Measurements from ENCODE around the gene LAMA3. TPM values are rescaled to one million over a fixed set of nuclear protein-coding genes. Genes with fewer than 3 reads are reported as not detected.

LAMA3 gene
- total and polyA plus RNA-seq, 2 experiments from 2014 or later, result 3.9 to 4.9 TPM

DNA sequence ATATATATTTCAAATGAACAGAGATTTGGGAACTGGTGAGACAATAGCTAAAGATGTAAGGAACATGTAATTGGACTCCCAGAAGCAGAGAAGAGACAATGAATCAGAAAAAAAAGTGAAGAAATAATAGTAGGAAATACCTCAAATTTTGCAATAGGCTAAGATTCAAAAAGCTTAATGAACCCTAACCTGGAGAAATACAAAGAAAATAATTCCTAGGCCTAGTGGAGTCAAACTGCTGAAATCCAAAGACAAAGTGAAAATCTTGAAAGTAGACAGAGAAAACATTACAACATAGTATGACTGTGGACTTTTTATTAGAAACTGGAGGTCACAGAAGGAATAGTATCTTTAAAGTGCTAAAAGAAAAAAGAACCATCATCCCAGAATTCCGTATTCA lies 76.7 kb downstream of the LAMA3 start:
- H3K27me3 Mint-ChIP-seq (ENCODE audit: insufficient read depth, low read depth, poor library complexity), result peaks cover 1% of the 10 kb centered on the region
- Histone ChIP-seq H3K4me1 (ENCODE audit: insufficient read depth) (no peaks in the 10 kb centered on the region), H3K27ac (ENCODE audit: low read depth) (no peak overlapping the region), H3F3A (replicated peaks; ENCODE audit: low read depth) (no peaks in the 10 kb centered on the region), H3K36me3 (ENCODE audit: insufficient read depth) (no peaks in the 10 kb centered on the region), H3K9me2 (ENCODE audit: insufficient read depth) (no peaks in the 10 kb centered on the region), H2AFZ (no peak overlapping the region), H3K4me2 (no peak overlapping the region), H4K20me1 (replicated peaks; ENCODE audit: insufficient read depth) (no peaks in the 10 kb centered on the region), H3K79me2 (replicated peaks; ENCODE audit: insufficient read depth) (no peaks in the 10 kb centered on the region), H3K27me3 (ENCODE audit: insufficient read depth) (no peaks in the 10 kb centered on the region), H3K4me3 (no peak overlapping the region)
- DNase-seq (ENCODE audit: low spot score) (no peak), ATAC-seq (no peak)
- H3K4me1 Mint-ChIP-seq, result no peaks in the 10 kb centered on the region
- H3K27ac Mint-ChIP-seq, result no peak overlapping the region
- H3K9me3 Mint-ChIP-seq, result no peaks in the 10 kb centered on the region; the same call in 2 of the 3 replicates
- TF ChIP-seq, protein P1, sequence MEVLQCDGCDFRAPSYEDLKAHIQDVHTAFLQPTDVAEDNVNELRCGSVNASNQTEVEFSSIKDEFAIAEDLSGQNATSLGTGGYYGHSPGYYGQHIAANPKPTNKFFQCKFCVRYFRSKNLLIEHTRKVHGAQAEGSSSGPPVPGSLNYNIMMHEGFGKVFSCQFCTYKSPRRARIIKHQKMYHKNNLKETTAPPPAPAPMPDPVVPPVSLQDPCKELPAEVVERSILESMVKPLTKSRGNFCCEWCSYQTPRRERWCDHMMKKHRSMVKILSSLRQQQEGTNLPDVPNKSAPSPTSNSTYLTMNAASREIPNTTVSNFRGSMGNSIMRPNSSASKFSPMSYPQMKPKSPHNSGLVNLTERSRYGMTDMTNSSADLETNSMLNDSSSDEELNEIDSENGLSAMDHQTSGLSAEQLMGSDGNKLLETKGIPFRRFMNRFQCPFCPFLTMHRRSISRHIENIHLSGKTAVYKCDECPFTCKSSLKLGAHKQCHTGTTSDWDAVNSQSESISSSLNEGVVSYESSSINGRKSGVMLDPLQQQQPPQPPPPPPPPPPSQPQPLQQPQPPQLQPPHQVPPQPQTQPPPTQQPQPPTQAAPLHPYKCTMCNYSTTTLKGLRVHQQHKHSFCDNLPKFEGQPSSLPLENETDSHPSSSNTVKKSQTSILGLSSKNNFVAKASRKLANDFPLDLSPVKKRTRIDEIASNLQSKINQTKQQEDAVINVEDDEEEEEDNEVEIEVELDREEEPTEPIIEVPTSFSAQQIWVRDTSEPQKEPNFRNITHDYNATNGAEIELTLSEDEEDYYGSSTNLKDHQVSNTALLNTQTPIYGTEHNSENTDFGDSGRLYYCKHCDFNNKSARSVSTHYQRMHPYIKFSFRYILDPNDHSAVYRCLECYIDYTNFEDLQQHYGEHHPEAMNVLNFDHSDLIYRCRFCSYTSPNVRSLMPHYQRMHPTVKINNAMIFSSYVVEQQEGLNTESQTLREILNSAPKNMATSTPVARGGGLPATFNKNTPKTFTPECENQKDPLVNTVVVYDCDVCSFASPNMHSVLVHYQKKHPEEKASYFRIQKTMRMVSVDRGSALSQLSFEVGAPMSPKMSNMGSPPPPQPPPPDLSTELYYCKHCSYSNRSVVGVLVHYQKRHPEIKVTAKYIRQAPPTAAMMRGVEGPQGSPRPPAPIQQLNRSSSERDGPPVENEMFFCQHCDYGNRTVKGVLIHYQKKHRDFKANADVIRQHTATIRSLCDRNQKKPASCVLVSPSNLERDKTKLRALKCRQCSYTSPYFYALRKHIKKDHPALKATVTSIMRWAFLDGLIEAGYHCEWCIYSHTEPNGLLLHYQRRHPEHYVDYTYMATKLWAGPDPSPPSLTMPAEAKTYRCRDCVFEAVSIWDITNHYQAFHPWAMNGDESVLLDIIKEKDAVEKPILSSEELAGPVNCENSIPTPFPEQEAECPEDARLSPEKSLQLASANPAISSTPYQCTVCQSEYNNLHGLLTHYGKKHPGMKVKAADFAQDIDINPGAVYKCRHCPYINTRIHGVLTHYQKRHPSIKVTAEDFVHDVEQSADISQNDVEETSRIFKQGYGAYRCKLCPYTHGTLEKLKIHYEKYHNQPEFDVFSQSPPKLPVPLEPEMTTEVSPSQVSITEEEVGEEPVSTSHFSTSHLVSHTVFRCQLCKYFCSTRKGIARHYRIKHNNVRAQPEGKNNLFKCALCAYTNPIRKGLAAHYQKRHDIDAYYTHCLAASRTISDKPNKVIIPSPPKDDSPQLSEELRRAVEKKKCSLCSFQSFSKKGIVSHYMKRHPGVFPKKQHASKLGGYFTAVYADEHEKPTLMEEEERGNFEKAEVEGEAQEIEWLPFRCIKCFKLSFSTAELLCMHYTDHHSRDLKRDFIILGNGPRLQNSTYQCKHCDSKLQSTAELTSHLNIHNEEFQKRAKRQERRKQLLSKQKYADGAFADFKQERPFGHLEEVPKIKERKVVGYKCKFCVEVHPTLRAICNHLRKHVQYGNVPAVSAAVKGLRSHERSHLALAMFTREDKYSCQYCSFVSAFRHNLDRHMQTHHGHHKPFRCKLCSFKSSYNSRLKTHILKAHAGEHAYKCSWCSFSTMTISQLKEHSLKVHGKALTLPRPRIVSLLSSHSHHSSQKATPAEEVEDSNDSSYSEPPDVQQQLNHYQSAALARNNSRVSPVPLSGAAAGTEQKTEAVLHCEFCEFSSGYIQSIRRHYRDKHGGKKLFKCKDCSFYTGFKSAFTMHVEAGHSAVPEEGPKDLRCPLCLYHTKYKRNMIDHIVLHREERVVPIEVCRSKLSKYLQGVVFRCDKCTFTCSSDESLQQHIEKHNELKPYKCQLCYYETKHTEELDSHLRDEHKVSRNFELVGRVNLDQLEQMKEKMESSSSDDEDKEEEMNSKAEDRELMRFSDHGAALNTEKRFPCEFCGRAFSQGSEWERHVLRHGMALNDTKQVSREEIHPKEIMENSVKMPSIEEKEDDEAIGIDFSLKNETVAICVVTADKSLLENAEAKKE (CRISPR knock-in tag; IDR thresholded peaks at IDR 0.05), result no peak
- TF ChIP-seq EZH2phosphoT487 (IDR thresholded peaks at IDR 0.05; ENCODE audit: unreplicated experiment) (no peak), STAT1 (IDR thresholded peaks at IDR 0.05; ENCODE audit: unreplicated experiment) (no peak)
- no peaks in the 10 kb centered on the region for H3K36me3 Mint-ChIP-seq (ENCODE audit: low read depth)
- no peak overlapping the region for H3K4me3 Mint-ChIP-seq

DNA sequence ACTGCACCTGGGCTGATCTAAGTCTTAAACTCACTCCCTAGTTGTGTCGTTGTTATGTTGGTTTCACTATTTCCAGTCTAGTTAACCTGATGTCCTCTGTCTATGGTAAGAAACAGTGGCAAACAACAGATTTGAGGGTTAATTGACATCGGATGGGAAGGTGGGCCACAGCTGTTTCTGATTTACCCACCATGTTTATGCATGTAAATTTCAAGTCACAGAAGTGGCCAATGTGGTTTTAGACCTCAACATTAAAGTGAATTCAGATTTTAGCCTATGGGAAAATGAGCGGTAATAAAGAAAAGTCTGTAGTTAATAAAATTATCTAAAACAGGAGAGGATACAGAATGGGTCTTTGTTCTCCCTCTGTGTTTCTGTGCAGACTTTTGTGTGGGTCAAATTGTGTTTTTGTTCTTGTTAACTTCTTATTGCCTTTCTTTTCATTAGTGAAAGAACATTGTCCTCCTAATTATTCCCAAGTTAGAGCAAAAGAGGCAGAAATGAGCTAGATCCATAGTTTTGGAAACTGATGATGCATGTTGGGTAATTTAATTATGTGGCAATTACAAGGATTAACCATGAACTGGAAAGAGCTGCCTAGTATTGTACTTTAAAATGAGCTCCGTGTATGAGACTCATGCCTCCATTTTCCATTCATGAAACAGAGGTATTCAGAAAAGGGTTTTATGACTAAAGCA lies 83.2 kb downstream of the LAMA3 start:
- H3K4me1 Mint-ChIP-seq, result no peaks in the 10 kb centered on the region
- Histone ChIP-seq H3K27me3 (ENCODE audit: insufficient read depth) (no peaks in the 10 kb centered on the region), H4K20me1 (replicated peaks; ENCODE audit: insufficient read depth) (no peaks in the 10 kb centered on the region), H3F3A (replicated peaks; ENCODE audit: low read depth) (no peaks in the 10 kb centered on the region), H3K9me2 (ENCODE audit: insufficient read depth) (no peaks in the 10 kb centered on the region), H3K4me1 (ENCODE audit: insufficient read depth) (no peaks in the 10 kb centered on the region), H3K79me2 (replicated peaks; ENCODE audit: insufficient read depth) (no peaks in the 10 kb centered on the region), H3K36me3 (ENCODE audit: insufficient read depth) (no peaks in the 10 kb centered on the region), H2AFZ (no peak overlapping the region), H3K4me2 (no peak overlapping the region), H3K27ac (ENCODE audit: low read depth) (no peak overlapping the region), H3K4me3 (no peak overlapping the region)
- no peaks in the 10 kb centered on the region for H3K27me3 Mint-ChIP-seq (ENCODE audit: insufficient read depth, low read depth, poor library complexity)
- no peak for DNase-seq (ENCODE audit: low spot score)
- ATAC-seq, result no peak
- H3K27ac Mint-ChIP-seq, result no peak overlapping the region
- H3K36me3 Mint-ChIP-seq (ENCODE audit: low read depth), result no peaks in the 10 kb centered on the region
- H3K9me3 Mint-ChIP-seq, result no peaks in the 10 kb centered on the region; the same call in 2 of the 3 replicates
- no peak overlapping the region for H3K4me3 Mint-ChIP-seq
- TF ChIP-seq, protein P2, sequence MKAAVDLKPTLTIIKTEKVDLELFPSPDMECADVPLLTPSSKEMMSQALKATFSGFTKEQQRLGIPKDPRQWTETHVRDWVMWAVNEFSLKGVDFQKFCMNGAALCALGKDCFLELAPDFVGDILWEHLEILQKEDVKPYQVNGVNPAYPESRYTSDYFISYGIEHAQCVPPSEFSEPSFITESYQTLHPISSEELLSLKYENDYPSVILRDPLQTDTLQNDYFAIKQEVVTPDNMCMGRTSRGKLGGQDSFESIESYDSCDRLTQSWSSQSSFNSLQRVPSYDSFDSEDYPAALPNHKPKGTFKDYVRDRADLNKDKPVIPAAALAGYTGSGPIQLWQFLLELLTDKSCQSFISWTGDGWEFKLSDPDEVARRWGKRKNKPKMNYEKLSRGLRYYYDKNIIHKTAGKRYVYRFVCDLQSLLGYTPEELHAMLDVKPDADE (IDR thresholded peaks at IDR 0.05), result no peak
- TF ChIP-seq, protein P3, sequence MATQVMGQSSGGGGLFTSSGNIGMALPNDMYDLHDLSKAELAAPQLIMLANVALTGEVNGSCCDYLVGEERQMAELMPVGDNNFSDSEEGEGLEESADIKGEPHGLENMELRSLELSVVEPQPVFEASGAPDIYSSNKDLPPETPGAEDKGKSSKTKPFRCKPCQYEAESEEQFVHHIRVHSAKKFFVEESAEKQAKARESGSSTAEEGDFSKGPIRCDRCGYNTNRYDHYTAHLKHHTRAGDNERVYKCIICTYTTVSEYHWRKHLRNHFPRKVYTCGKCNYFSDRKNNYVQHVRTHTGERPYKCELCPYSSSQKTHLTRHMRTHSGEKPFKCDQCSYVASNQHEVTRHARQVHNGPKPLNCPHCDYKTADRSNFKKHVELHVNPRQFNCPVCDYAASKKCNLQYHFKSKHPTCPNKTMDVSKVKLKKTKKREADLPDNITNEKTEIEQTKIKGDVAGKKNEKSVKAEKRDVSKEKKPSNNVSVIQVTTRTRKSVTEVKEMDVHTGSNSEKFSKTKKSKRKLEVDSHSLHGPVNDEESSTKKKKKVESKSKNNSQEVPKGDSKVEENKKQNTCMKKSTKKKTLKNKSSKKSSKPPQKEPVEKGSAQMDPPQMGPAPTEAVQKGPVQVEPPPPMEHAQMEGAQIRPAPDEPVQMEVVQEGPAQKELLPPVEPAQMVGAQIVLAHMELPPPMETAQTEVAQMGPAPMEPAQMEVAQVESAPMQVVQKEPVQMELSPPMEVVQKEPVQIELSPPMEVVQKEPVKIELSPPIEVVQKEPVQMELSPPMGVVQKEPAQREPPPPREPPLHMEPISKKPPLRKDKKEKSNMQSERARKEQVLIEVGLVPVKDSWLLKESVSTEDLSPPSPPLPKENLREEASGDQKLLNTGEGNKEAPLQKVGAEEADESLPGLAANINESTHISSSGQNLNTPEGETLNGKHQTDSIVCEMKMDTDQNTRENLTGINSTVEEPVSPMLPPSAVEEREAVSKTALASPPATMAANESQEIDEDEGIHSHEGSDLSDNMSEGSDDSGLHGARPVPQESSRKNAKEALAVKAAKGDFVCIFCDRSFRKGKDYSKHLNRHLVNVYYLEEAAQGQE (IDR thresholded peaks at IDR 0.05; ENCODE audit: unreplicated experiment), result no peak
- no peak for TF ChIP-seq ZNF114 (CRISPR knock-in tag; IDR thresholded peaks at IDR 0.05)
- no peak for TF ChIP-seq EZH2phosphoT487 (IDR thresholded peaks at IDR 0.05; ENCODE audit: unreplicated experiment)
